ENCODE measurements around the gene ZMYM2. TPM values are rescaled to one million over a fixed set of nuclear protein-coding genes. Genes with fewer than 3 reads are reported as not detected.

ZMYM2 gene
- total RNA-seq, 1 experiment from 2014 or later, result 159 TPM

GRCh38 chr13:20057214-20057613, 98.7 kb downstream of the ZMYM2 start:
- Mint-ChIP-seq H3K27me3 (ENCODE audit: low read depth) (no peaks in the 10 kb centered on the region), H3K9me3 (no peaks in the 10 kb centered on the region), H3K36me3 (peaks cover 62% of the 10 kb centered on the region), H3K4me1 (peaks cover 42% of the 10 kb centered on the region), H3K27ac (no peak overlapping the region), H3K4me3 (no peak overlapping the region)
- TF ChIP-seq AFF4 (CRISPR knock-in tag; IDR thresholded peaks at IDR 0.05; ENCODE audit: borderline replicate concordance) (no peak), HMGA2 (CRISPR knock-in tag; IDR thresholded peaks at IDR 0.05) (0 out of 2 replicates have a peak, but pooled peaks have one; percentile 23)
- DNase-seq (ENCODE audit: low spot score) (no peak), ATAC-seq (no peak)
- CTCF ChIA-PET, result no interaction called here
- POLR2A ChIA-PET, result no interaction called here

GRCh38 chr13:20057963-20058362, 99.4 kb downstream of the ZMYM2 start:
- TF ChIP-seq PRRX2 (CRISPR knock-in tag; IDR thresholded peaks at IDR 0.05) (no peak), ESRRA (CRISPR knock-in tag; IDR thresholded peaks at IDR 0.05; ENCODE audit: borderline replicate concordance) (no peak), ZNF423 (CRISPR knock-in tag; IDR thresholded peaks at IDR 0.05) (no peak), FOXP4 (CRISPR knock-in tag; IDR thresholded peaks at IDR 0.05) (no peak), RORB (CRISPR knock-in tag; IDR thresholded peaks at IDR 0.05) (no peak), ZNF416 (CRISPR knock-in tag; IDR thresholded peaks at IDR 0.05) (no peak), ZNF138 (CRISPR knock-in tag; conservative IDR thresholded peaks at IDR 0.05) (no peak), IRF2 (CRISPR knock-in tag; IDR thresholded peaks at IDR 0.05; ENCODE audit: borderline replicate concordance, low read depth) (no peak), GTF2I (CRISPR knock-in tag; conservative IDR thresholded peaks at IDR 0.05) (no peak), ZNF317 (CRISPR knock-in tag; IDR thresholded peaks at IDR 0.05; ENCODE audit: borderline replicate concordance, low read depth) (no peak), FOXK1 (CRISPR knock-in tag; IDR thresholded peaks at IDR 0.05) (no peak), ZSCAN18 (CRISPR knock-in tag; IDR thresholded peaks at IDR 0.05) (no peak), E2F1 (CRISPR knock-in tag; IDR thresholded peaks at IDR 0.05) (no peak), EMX1 (CRISPR knock-in tag; IDR thresholded peaks at IDR 0.05) (no peak), CDX4 (CRISPR knock-in tag; IDR thresholded peaks at IDR 0.05; ENCODE audit: borderline replicate concordance) (no peak)

More at GRCh38 chr13:20057963-20058362, 99.4 kb downstream of the ZMYM2 start:
- no peak overlapping the region for H3K4me3 Mint-ChIP-seq
- no peaks in the 10 kb centered on the region for H3K9me3 Mint-ChIP-seq
- ATAC-seq (no peak), DNase-seq (ENCODE audit: low spot score) (no peak)
- peaks cover 36% of the 10 kb centered on the region for H3K4me1 Mint-ChIP-seq
- 0 out of 2 replicates have a peak overlapping the region, but pooled peaks have one; percentile 17 for H3K27ac Mint-ChIP-seq
- peaks cover 60% of the 10 kb centered on the region for H3K36me3 Mint-ChIP-seq
- no peaks in the 10 kb centered on the region for H3K27me3 Mint-ChIP-seq (ENCODE audit: low read depth)
- ChIA-PET CTCF (no interaction called here), POLR2A (no interaction called here)
